GM19467 (cell line): ENCODE results near the gene PSG2.
"Not testable (repeated sequence)": the region's sequence is repeated elsewhere in the genome, so short reads cannot be mapped to it uniquely, and the experiment has no call there.

Experiments used
- ATAC-seq: cut with Tn5 transposase; IDR thresholded peaks from one replicate; pipeline ENCODE4 v1.9.1; 2021; ENCODE audit warnings: mild to moderate bottlenecking, moderate library complexity; ENCODE audit not compliant: unreplicated experiment

The PSG2 gene

DNA sequence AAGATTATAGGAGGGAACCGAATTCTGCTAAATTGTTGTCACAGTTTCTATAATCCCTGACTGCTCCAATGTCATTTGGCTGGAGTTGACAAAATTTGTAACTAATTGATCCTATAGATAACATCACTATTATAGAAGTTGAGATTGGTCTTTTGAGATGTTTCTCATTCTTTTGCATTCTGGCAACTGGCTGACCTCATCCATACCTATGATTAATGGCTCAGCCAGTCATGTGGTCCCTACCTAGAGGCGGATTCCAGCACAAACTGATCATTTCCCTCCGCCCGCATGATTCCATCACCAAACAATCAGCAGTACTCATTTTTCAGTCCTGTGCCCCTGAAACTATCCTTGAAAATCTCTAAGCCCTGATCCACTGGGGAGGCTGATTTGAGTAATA is 4.2 kb downstream of the PSG2 start:
- ATAC-seq: no peak

DNA sequence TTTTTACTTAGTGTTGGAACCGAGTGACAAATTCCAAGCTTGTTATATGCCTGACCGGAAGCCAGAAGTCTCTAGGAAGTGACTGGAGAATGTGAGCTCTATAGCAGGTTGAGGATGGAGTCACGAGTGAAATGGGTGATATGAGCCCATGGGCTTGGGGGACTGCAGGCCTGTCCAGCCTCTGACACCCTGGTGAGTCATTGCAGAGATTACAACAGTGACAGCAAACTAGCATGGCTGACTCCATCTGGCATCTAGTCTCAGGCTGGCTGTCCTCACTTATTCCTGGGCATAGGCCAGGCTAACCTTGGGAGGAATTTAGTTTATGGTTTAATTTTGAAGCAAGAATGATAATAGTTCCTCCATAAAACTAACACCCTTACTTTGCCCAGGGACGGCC is 4.6 kb downstream of the PSG2 start:
- ATAC-seq: not testable (repeated sequence)

DNA sequence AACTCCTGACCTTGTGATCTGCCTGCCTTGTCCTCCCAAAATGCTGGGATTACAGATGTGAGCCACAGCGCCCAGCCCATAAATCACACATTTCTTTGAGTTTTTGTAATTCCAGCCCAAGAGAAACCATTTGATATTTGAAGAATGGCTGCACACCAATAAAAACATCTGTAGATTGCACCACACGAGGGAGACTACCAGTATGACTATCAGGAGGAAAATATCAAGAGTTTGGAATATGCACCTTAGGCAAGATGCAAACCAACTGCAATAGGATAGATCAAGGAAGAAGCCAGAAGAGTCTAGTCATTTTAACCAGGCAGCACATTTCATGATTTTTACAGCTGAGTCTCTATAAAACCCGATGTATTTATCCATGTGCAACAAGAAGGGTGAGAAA is 20.1 kb downstream of the PSG2 start:
- ATAC-seq: not testable (repeated sequence)

DNA sequence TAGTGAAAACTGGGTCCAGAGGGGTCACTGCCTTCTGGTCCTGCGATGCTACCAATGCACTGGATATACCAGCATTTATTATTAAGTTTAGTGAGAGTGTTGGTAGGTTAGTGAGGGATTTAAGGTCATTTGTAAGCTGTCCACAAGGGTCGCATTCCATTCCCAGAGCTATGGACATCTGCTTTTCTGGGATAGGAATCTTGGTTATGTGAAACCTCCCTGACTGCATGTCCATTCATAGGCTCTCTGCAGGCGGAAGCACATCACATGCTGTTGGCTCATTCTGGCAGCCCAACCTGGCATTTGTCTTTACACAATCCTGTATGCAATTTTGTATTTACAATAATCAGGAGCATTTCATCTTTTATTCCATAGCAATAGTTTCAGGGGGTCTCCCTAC is 21.2 kb downstream of the PSG2 start:
- ATAC-seq: not testable (repeated sequence)

DNA sequence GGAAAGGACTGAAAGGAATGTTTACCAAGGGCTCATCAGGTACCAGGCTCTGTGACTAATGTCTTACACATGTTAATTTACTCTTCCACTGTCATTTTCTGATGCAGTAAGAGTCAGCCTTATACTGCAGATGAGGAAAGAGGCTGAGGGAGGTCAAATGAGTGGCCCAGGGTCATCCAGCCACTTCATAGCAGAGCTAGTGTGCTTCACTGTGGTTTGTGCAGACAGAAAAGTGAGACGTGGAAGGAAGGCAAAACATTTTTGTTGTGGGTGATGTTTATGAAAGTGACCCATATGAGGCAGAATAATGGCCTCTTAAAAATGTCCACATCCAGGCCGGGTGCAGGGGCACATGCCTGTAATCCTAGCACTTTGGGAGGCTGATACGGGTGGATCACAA is 22.2 kb downstream of the PSG2 start:
- ATAC-seq: not testable (repeated sequence)

DNA sequence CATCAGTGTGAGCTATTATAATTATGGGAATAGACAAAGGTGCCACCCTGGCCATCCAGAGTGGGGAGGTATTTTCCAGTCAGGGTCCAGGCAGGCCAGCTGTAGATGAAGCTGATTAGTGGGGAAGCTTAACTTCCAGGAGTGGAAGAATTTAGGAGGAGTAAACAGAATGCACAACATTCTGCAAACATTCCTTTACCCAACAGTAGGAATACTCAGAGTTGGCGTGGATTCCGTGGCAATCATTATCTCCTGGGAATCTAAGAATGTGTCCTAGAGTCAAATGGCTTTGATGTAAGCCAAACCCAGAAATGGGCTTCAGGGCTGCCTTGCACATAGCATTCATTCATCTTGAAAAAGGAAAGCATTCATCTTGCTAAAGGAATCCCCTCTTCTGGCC is 23.0 kb downstream of the PSG2 start:
- ATAC-seq: not testable (repeated sequence)

DNA sequence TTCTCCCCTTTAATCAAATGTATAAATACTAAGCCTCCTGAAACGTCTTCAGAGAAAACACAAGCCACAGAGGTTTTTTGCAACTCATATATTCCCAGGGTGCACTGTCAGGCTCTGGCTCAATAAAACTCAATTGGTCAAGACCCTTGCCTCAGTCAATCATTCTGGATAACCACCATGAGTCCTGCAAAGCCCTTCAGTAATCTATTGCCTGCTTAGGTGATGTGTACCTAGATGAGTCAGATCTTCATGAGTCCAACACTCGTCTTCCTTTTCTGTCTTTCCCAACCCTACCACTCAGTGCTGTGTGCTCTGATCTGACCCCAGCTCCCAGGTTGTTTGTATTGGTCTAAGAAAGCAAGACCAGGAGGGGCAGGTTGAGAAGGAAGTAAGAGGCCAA is 24.1 kb downstream of the PSG2 start:
- not testable (repeated sequence) for ATAC-seq

DNA sequence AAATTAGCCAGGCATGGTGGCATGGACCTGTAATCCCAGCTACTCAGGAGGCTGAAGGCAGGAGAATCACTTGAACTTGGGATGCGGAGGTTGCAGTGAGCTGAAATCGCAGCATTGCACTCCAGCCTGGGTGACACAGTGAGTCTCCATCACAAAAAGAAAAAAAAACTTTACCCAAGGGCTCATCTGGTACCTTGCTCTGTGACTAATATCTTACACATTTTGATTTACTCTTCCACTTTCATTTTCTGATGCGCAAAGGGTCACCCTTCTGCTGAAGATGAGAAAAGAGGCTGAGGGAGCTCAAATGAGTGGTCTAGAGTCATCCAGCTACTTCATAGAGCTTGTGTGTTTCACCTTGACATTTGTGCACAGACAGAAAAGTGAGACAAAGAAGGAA is 34.5 kb downstream of the PSG2 start:
- ATAC-seq: not testable (repeated sequence)

DNA sequence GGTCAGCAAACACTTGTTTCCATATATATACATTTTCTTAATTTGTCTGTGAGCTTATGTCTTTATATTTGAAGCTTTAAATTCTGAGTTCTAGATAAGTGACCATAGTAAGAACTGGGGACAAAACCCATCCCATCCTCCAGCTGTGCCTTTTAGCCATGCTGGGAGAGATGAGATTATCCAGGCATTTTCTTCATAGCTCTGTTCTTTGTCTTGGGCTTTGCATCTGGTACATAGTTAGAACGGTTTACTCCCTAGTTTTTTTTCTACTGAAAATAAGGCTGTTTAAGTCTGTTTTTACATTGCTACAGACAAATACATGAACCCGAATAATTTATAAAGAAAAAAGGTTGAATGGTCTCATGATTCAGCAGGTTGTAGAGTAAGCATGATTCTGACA is 35.9 kb downstream of the PSG2 start:
- ATAC-seq: not testable (repeated sequence)

DNA sequence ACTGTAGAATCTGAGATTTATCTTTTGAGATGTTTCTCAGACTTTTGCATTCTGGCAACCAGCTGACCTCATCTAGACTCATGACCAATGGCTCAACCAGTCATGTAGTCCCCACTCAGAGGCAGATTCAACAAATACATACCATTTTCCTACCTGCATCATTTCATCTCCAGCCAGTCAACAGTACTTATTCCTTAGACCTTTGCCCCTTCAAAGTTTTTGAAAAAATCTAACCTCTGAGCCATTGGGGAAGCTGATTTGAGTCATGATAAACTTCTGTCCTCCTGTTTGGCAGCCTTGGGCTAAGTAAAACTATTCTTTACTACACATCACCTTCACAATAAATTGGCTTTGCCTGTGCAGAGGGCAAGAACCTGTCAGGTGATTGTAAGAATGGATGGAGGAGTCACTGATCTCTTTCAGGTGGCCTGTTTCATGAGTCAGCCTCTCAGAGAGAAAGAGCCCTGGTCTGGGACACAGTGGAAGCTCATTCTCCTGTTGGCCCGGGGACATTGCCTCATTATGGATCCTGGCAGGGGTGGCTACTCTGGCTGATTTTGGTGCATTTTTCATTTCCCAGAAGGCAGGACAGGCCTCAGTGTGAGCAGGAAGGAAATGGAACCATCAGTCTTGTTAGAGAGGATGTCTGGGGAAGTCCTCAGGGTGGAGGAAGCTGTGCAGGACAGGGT is 38.9 kb downstream of the PSG2 start:
- not testable (repeated sequence) for ATAC-seq

DNA sequence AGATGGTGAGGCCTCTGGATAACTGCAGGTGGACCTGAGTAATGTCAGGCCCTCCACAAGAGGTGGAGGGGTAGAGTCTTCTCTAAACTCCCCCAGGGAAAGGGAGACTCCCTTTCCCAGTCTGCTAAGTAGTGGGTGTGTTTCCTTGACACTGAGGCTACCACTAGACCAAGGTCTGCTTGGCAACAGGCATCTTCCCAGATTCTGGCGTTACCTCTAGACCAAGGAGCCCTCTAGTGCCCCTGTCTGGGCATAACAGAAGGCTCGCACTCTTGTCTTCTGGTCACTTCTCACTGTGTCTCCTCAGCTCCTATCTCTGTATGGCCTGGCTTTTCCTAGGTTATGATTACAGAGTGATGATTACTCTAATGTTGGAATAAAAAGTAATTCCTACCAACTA is 50.9 kb downstream of the PSG2 start:
- not testable (repeated sequence) for ATAC-seq

DNA sequence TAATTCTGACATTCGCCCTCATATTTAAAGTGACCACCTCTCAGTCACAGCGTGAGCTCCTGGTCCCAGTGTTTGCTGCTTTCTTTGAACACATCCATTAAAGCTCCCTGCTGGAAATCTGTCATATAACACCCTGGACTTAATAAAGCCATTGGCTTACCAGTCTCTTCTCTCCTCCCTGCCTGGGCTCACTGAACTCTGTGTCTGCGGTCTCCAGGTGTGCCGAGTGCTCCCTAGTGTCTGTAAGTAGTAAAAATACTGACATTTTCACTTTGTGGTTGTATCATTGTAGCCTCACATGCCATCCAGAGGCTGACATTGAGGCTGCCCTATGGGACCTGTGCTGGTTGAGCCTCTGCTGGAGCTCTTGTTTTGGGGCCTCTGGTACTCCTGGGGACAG is 53.6 kb downstream of the PSG2 start:
- ATAC-seq: no peak

DNA sequence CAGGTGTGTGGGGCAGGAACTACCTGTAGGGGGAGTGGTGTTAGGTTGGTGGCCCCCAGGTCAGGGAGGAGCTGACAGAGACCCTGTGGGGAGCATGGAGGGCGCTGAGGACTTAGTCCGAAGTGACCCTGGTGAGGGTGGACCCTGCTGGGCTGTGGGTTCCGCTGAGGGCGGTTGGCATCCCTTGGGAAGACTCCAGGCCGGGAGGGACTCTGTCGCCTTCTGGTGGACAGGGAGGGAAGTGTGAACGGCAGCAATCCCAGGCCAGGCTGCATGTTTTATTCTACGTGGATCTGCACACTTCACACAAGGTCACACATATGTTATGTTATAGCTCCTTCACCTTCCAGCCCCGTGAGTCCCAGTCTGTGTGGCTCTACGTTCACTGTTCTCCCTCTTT is 54.5 kb downstream of the PSG2 start:
- not testable (repeated sequence) for ATAC-seq

DNA sequence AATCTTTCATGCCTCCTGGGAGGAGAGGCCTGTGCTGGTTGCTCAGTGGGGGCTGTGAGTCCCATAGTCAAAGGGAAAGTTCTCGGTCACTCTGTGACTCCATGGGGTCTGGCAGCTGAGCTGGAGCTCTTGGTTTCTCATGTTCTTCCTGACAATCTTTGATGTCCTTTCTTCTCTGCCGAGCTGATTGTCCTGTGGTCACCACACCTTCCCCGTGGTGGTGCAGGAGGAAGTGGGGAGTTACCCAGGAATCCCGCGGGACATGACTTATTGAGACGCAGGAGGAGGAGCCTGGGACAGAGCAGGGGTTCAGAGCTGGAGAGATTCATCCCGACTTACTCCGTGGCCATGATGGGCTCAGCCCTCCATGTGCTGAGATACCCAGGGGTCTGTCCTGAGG is 55.4 kb downstream of the PSG2 start:
- ATAC-seq: not testable (repeated sequence)

DNA sequence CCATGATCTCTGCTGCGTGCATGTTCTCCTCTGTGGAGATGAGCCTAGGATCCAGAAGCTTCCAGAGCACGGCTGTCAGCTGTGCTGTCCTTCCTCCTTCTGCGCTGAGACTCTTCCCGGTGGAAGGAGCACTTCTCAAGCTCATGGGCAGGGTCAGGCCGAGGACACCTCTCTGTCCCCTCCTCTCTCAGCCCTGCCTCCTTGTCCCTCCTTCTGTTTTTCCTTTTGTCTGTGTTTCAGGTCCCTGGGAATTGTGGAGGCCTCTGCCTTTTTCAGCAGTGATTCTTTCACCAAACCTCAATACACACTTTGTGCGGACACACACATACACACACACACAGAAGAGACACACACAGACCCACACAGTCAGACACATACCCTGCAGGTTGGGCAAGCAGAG is 56.1 kb downstream of the PSG2 start, which contains the start of gene PSG11:
Gene PSG11, minus strand, starts transcription at position 101 of the 400 bp plus-strand sequence. Its CDS starts 97 bp downstream, at position 4.
- ATAC-seq: not testable (repeated sequence)

DNA sequence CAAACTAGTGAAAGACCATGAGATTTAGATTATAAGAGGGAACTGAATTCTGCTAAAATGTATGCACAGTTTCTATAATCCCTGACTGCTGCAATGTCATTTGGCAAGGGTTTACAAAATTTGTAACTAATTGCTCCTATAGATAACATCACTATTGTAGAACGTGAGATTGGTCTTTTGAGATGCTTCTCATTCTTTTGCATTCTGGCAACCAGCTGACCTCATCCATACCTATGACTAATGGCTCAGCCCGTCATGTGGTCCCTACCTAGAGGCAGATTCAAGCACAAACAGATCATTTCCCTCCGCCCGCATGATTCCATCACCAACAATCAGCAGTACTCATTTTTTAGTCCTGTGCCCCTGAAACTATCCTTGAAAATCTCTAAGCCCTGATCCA is 60.4 kb downstream of the PSG2 start:
- not testable (repeated sequence) for ATAC-seq

DNA sequence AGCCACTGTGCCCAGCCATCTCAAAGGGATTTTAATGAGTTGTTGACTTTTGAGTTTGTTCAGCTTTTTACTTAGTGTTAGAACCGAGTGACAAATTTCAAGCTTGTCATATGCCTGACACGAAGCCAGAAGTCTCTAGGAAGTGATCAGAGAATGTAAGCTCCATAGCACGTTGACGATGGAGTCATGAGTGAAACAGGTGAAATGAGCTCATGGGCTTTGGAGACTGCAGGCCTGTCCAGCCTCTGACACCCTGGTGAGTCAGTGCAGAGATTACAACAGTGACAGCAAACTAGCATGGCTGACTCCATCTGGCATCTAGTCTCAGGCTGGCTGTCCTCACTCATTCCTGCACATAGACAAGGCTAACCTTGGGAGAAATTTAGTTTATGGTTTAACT is 60.9 kb downstream of the PSG2 start:
- ATAC-seq: not testable (repeated sequence)

DNA sequence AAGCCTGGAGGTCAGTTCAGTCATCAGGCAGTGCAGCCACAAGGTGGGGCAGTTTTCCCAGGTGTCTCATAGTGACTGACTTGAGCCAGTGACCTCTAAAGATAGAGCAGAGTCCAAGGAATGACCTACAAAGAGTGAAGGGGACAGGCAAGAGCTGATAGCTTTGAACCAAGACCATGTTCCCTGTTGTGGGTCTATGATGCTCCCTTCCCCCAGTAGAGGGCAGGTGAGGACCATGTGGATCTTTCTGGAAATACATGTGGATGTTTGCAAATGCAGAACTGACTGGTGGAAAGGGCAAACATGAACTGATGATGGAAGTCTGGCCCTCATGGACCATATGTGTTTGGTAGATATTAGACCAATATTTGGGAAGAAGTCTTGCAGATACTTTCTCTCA is 62.9 kb downstream of the PSG2 start:
- not testable (repeated sequence) for ATAC-seq
